Left ventricle myocardium superior (tissue), 1 donor: ENCODE data around the gene COG8. TPM values are rescaled to one million over a fixed set of nuclear protein-coding genes. Genes with fewer than 3 reads are reported as not detected.
"Not testable (repeated sequence)": the region's sequence is repeated elsewhere in the genome, so short reads cannot be mapped to it uniquely, and the experiment has no call there.

Experiments
- ATAC-seq: fragments of 200-7000 bp; cut with Tn5 transposase; one replicate; pipeline ENCODE4 v1.9.1; 2020; ENCODE audit warnings: mild to moderate bottlenecking, moderate library complexity
- DNase-seq: peaks from one replicate; pipeline ENCODE4 v3.0.0-alpha.2; 2020
- intact Hi-C: fragments of 100-400 bp; cut with micrococcal nuclease; formaldehyde crosslinking; loops from one replicate; pipeline ENCODE4 v1.11.0; 2022
- long read RNA-seq: library from polyadenylated mRNA; unstranded; transcript quantifications from one replicate; pipeline ENCODE4 v2.0.0, GENCODE V29; 2021
- total RNA-seq: library from RNA; stranded (reverse); fragmentation: NEBNext Ultra II Directional; extraction: Animal tissue kit (Norgen Biotek cat#: 25700); gene quantifications from one replicate; pipeline ENCODE4 v1.2.1, GENCODE V29; 2021
- donor health status: DM: no; HTN: yes; CAD: no; lungs with severe emphysema.

COG8 gene
- total RNA-seq = 25.9 TPM
- long read RNA-seq, full-length matches to known transcripts = 23 of 31 reads
- long read RNA-seq, partial matches to known transcripts = 5 of 31 reads
- long read RNA-seq, other reads (novel, unspliced or antisense) = 3 of 31 reads

GRCh38 chr16:69339289-69340094, at the start of gene COG8, which contains the start of gene NIP7:
COG8 (minus strand) TSS chr16:69339564; CDS start chr16:69339552, 12 bp downstream.
NIP7 (plus strand) TSS chr16:69339772; CDS start chr16:69339830, 58 bp downstream.
- intact Hi-C loops = no loop called here
- peak; percentile 99 for ATAC-seq
- DNase-seq = peak; percentile 95

GRCh38 chr16:69386596-69386995, 47.2 kb upstream of the COG8 start:
- no peak for ATAC-seq
- intact Hi-C loops = no loop called here
- no peak for DNase-seq

- ATAC-seq = no peak
- intact Hi-C loops = no loop called here
- no peak for DNase-seq
Measured at GRCh38 chr16:69384974-69385373, 45.6 kb upstream of the COG8 start.

GRCh38 chr16:69382421-69382820, 43.1 kb upstream of the COG8 start:
- no peak for ATAC-seq
- intact Hi-C loops = no loop called here
- no peak for DNase-seq

GRCh38 chr16:69381231-69381630, 41.9 kb upstream of the COG8 start:
- no peak for ATAC-seq
- no peak for DNase-seq
- intact Hi-C loops = no loop called here

GRCh38 chr16:69378760-69379159, 39.4 kb upstream of the COG8 start:
- DNase-seq (no peak), ATAC-seq (no peak)
- intact Hi-C loops = no loop called here

- ATAC-seq (no peak), DNase-seq (no peak)
- intact Hi-C loops = no loop called here
Measured at GRCh38 chr16:69378036-69378435, 38.7 kb upstream of the COG8 start.

- ATAC-seq = no peak
Measured at GRCh38 chr16:69376393-69377059, 37.2 kb upstream of the COG8 start.

GRCh38 chr16:69373019-69373418, 33.7 kb upstream of the COG8 start:
- ATAC-seq (no peak), DNase-seq (no peak)
- intact Hi-C loops = no loop called here

More at GRCh38 chr16:69376393-69377059, 37.2 kb upstream of the COG8 start:
- no peak for DNase-seq
- intact Hi-C loops = no loop called here

- intact Hi-C loops = no loop called here
- no peak for ATAC-seq
Measured at GRCh38 chr16:69371564-69371963, 32.2 kb upstream of the COG8 start.

GRCh38 chr16:69368866-69369265, 29.5 kb upstream of the COG8 start:
- no peak for DNase-seq
- no peak for ATAC-seq
- intact Hi-C loops = no loop called here

More at GRCh38 chr16:69371564-69371963, 32.2 kb upstream of the COG8 start:
- DNase-seq = no peak

- DNase-seq (no peak), ATAC-seq (no peak)
- intact Hi-C loops = no loop called here
Measured at GRCh38 chr16:69367980-69368379, 28.6 kb upstream of the COG8 start.

- DNase-seq (no peak), ATAC-seq (no peak)
- intact Hi-C loops = no loop called here
Measured at GRCh38 chr16:69366431-69366830, 27.1 kb upstream of the COG8 start.

GRCh38 chr16:69365901-69366300, 26.5 kb upstream of the COG8 start:
- no peak for DNase-seq
- intact Hi-C loops = no loop called here
- no peak for ATAC-seq

- intact Hi-C loops = no loop called here
- no peak for ATAC-seq
- DNase-seq = no peak
Measured at GRCh38 chr16:69364088-69364487, 24.7 kb upstream of the COG8 start.

- intact Hi-C loops = no loop called here
- ATAC-seq = peak; percentile 26
- no peak for DNase-seq
Measured at GRCh38 chr16:69363281-69363717, 23.9 kb upstream of the COG8 start.

GRCh38 chr16:69360070-69360469, 20.7 kb upstream of the COG8 start:
- intact Hi-C loops, ATAC-seq, DNase-seq: not testable (repeated sequence)

GRCh38 chr16:69351309-69352027, 12.1 kb upstream of the COG8 start, which contains the start of gene TMED6:
TMED6 (minus strand) TSS chr16:69351786; CDS start chr16:69351753, 33 bp downstream.
- intact Hi-C loops = no loop called here
- DNase-seq (no peak), ATAC-seq (no peak)

GRCh38 chr16:69350536-69351133, 11.3 kb upstream of the COG8 start:
- DNase-seq = no peak
- no peak for ATAC-seq
- intact Hi-C loops = no loop called here
